WTC11 (cell line): ENCODE data around the gene BAIAP2L1. TPM values are rescaled to one million over a fixed set of nuclear protein-coding genes. Genes with fewer than 3 reads are reported as not detected.

ENCODE experiments used
- ATAC-seq: fragments of 200-7000 bp; cut with Tn5 transposase; 2 replicates; pipeline ENCODE4 v1.10.0; 2021; ENCODE audit warnings: mild to moderate bottlenecking, moderate library complexity
- CTCF ChIA-PET: fragments of 300-600 bp; sonication (Branson Sonifier 250); formaldehyde crosslinking; loops from one replicate; lab custom pipeline; 2021; ENCODE audit warnings: antibody characterized with exemption; lab: Charles Lee
- POLR2A ChIA-PET: fragments of 350-600 bp; sonication (Branson Sonifier 250); formaldehyde crosslinking; loops from one replicate; lab custom pipeline; 2021; ENCODE audit warnings: antibody characterized with exemption; lab: Charles Lee
- DNase-seq: peaks from one replicate; pipeline ENCODE4 v3.0.0; 2021; ENCODE audit warnings: low spot score
- H3K27ac Mint-ChIP-seq: 2 replicates; pipeline ENCODE4 v1.8.0; 2021; ENCODE audit warnings: mixed read lengths
- H3K27me3 Mint-ChIP-seq: 2 replicates; pipeline ENCODE4 v1.8.0; 2021; ENCODE audit warnings: low read depth, mild to moderate bottlenecking, moderate library complexity, mixed read lengths
- H3K36me3 Mint-ChIP-seq: 2 replicates; pipeline ENCODE4 v1.8.0; 2021; ENCODE audit warnings: mixed read lengths
- H3K4me1 Mint-ChIP-seq: 2 replicates; pipeline ENCODE4 v1.8.0; 2022; ENCODE audit warnings: mixed read lengths
- H3K4me3 Mint-ChIP-seq: 2 replicates; pipeline ENCODE4 v1.8.0; 2021; ENCODE audit warnings: mild to moderate bottlenecking, moderate library complexity, mixed read lengths
- H3K9me3 Mint-ChIP-seq: 2 replicates; pipeline ENCODE4 v1.8.0; 2021; ENCODE audit warnings: mixed read lengths
- CREM ChIP-seq: sonication (generic); formaldehyde crosslinking; IDR thresholded peaks from 2 replicates; pipeline ENCODE4 v1.8.1; 2022; ENCODE audit warnings: mild to moderate bottlenecking, missing genetic modification reagents, moderate library complexity
- GABPB1 ChIP-seq: sonication (generic); formaldehyde crosslinking; IDR thresholded peaks from 2 replicates; pipeline ENCODE4 v1.8.1; 2023; ENCODE audit warnings: mild to moderate bottlenecking, missing genetic modification reagents
- JAZF1 ChIP-seq: fragments of 250-450 bp; sonication (Bioruptor Pico); IDR thresholded peaks from 2 replicates; pipeline ENCODE4 v1.9.0; 2021; ENCODE audit warnings: moderate library complexity, mild to moderate bottlenecking, inconsistent platforms
- JUN ChIP-seq: sonication (generic); formaldehyde crosslinking; IDR thresholded peaks from 2 replicates; pipeline ENCODE4 v1.8.0; 2023; ENCODE audit warnings: mild to moderate bottlenecking, missing genetic modification reagents
- MAX ChIP-seq: sonication (generic); formaldehyde crosslinking; IDR thresholded peaks from 2 replicates; pipeline ENCODE4 v1.8.0; 2022; ENCODE audit warnings: mild to moderate bottlenecking, missing genetic modification reagents
- NR3C1 ChIP-seq: sonication (generic); formaldehyde crosslinking; conservative IDR thresholded peaks from 2 replicates; pipeline ENCODE4 v1.8.1; 2023; ENCODE audit warnings: low read depth, mild to moderate bottlenecking, missing genetic modification reagents
- PRDM15 ChIP-seq: sonication (generic); formaldehyde crosslinking; IDR thresholded peaks from 2 replicates; pipeline ENCODE4 v1.8.0; 2022; ENCODE audit warnings: missing genetic modification reagents
- SMAD3 ChIP-seq: sonication (generic); formaldehyde crosslinking; IDR thresholded peaks from 2 replicates; pipeline ENCODE4 v1.8.0; 2022; ENCODE audit warnings: missing genetic modification reagents, mild to moderate bottlenecking, borderline replicate concordance
- TCF7 ChIP-seq: sonication (generic); formaldehyde crosslinking; IDR thresholded peaks from 2 replicates; pipeline ENCODE4 v1.8.0; 2022; ENCODE audit warnings: mild to moderate bottlenecking, low read depth, missing genetic modification reagents, moderate library complexity
- TEAD4 ChIP-seq: sonication (generic); formaldehyde crosslinking; IDR thresholded peaks from 2 replicates; pipeline ENCODE4 v1.8.0; 2022; ENCODE audit warnings: mild to moderate bottlenecking, missing genetic modification reagents
- ZNF232 ChIP-seq: sonication (generic); formaldehyde crosslinking; IDR thresholded peaks from 2 replicates; pipeline ENCODE4 v1.8.0; 2022; ENCODE audit warnings: mild to moderate bottlenecking, missing genetic modification reagents
- ZNF317 ChIP-seq: sonication (generic); formaldehyde crosslinking; IDR thresholded peaks from 2 replicates; pipeline ENCODE4 v1.8.1; 2023; ENCODE audit warnings: low read depth, mild to moderate bottlenecking, moderate library complexity, missing genetic modification reagents, borderline replicate concordance
- total RNA-seq: library from RNA; stranded (reverse); gene quantifications from 3 replicates; pipeline ENCODE4 v1.2.3, GENCODE V29; 2021
- TF ChIP-seq, protein P1 (sequence below): sonication (generic); formaldehyde crosslinking; IDR thresholded peaks from 2 replicates; pipeline ENCODE4 v1.8.1; 2022; ENCODE audit warnings: mild to moderate bottlenecking, moderate library complexity, missing genetic modification reagents
- TF ChIP-seq, protein P2 (sequence below): fragments of 250-450 bp; sonication (Bioruptor Pico); IDR thresholded peaks from 2 replicates; pipeline ENCODE4 v2.1.2; 2022; ENCODE audit warnings: mild to moderate bottlenecking, moderate library complexity
- TF ChIP-seq, protein P3 (sequence below): sonication (generic); formaldehyde crosslinking; IDR thresholded peaks from 2 replicates; pipeline ENCODE4 v1.8.0; 2023; ENCODE audit warnings: missing genetic modification reagents
- TF ChIP-seq, protein P4 (sequence below): sonication (generic); formaldehyde crosslinking; IDR thresholded peaks from 2 replicates; pipeline ENCODE4 v1.8.1; 2023; ENCODE audit warnings: mild to moderate bottlenecking, moderate library complexity, missing genetic modification reagents
- TF ChIP-seq, protein P5 (sequence below): sonication (generic); formaldehyde crosslinking; IDR thresholded peaks from 2 replicates; pipeline ENCODE4 v1.8.0; 2022; ENCODE audit warnings: mild to moderate bottlenecking, missing genetic modification reagents
- TF ChIP-seq, protein P6 (sequence below): sonication (generic); formaldehyde crosslinking; IDR thresholded peaks from 2 replicates; pipeline ENCODE4 v1.8.1; 2023; ENCODE audit warnings: mild to moderate bottlenecking, missing genetic modification reagents, moderate library complexity
- TF ChIP-seq, protein P7 (sequence below): sonication (generic); formaldehyde crosslinking; IDR thresholded peaks from 2 replicates; pipeline ENCODE4 v1.8.1; 2022; ENCODE audit warnings: mild to moderate bottlenecking, missing genetic modification reagents, moderate library complexity, borderline replicate concordance
- TF ChIP-seq, protein P8 (sequence below): fragments of 250-450 bp; sonication (Bioruptor Pico); conservative IDR thresholded peaks from 2 replicates; pipeline ENCODE4 v1.9.0; 2021; ENCODE audit warnings: mild to moderate bottlenecking

Gene BAIAP2L1
- total RNA-seq, 1 experiment from 2014 or later, result 37.5 TPM

- TF ChIP-seq PRDM15 (CRISPR knock-in tag), result no peak
Observed at GRCh38 chr7:98338441-98338840, 62.4 kb downstream of the BAIAP2L1 start (continued).

DNA sequence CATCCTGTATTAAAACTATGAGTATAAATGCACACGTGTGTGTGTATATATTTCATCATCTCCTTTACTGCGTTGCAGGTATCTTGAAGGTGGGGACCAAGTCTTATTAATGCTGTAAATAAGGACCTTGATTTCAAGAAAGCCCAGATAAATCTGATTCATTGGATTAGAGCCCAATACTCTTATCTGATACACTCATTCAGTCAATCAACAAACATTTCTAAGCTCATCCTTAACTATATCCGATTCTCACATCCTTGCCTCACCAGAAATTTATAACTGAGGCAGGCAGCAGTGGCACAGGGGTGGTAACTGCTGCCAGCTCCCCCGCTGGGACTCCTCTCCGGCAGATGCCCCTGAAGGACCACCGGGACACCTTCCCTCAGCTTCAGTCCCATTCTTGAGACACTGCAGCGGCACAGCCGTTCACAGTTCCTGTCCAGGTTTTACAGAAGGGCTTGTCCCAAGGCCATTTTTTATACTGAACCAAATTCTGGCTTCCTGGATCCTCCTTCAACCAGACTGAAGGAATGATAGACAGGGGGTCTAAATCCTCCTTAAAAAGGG, 65.4 kb downstream of the BAIAP2L1 start:
- POLR2A ChIA-PET, result no interaction called here
- DNase-seq (no peak), ATAC-seq (no peak)
- Mint-ChIP-seq H3K4me1 (no peaks in the 10 kb centered on the region), H3K36me3 (peaks cover 26% of the 10 kb centered on the region), H3K4me3 (no peak overlapping the region), H3K27ac (peak overlapping the region; percentile 19; the same call in 1 of the 2 replicates), H3K27me3 (no peaks in the 10 kb centered on the region), H3K9me3 (peaks cover 24% of the 10 kb centered on the region)
- CTCF ChIA-PET, result interaction anchor here (1.3 kb wide), 1 partner anchor 12 kb away, joined by 3 read pairs; no protein-coding TSS in a partner anchor
- TF ChIP-seq, protein P1, sequence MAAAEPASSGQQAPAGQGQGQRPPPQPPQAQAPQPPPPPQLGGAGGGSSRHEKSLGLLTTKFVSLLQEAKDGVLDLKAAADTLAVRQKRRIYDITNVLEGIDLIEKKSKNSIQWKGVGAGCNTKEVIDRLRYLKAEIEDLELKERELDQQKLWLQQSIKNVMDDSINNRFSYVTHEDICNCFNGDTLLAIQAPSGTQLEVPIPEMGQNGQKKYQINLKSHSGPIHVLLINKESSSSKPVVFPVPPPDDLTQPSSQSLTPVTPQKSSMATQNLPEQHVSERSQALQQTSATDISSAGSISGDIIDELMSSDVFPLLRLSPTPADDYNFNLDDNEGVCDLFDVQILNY (CRISPR knock-in tag), result no peak
- TF ChIP-seq SMAD3 (CRISPR knock-in tag) (no peak), ZNF317 (CRISPR knock-in tag) (no peak), JAZF1 (no peak), GABPB1 (CRISPR knock-in tag) (no peak), TCF7 (CRISPR knock-in tag) (no peak), TEAD4 (CRISPR knock-in tag) (no peak), NR3C1 (CRISPR knock-in tag) (no peak), JUN (CRISPR knock-in tag) (no peak), MAX (no peak), CREM (CRISPR knock-in tag) (no peak), ZNF232 (no peak)
- TF ChIP-seq, protein P2, sequence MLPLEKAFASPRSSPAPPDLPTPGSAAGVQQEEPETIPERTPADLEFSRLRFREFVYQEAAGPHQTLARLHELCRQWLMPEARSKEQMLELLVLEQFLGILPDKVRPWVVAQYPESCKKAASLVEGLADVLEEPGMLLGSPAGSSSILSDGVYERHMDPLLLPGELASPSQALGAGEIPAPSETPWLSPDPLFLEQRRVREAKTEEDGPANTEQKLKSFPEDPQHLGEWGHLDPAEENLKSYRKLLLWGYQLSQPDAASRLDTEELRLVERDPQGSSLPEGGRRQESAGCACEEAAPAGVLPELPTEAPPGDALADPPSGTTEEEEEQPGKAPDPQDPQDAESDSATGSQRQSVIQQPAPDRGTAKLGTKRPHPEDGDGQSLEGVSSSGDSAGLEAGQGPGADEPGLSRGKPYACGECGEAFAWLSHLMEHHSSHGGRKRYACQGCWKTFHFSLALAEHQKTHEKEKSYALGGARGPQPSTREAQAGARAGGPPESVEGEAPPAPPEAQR, result no peak
- TF ChIP-seq, protein P3, sequence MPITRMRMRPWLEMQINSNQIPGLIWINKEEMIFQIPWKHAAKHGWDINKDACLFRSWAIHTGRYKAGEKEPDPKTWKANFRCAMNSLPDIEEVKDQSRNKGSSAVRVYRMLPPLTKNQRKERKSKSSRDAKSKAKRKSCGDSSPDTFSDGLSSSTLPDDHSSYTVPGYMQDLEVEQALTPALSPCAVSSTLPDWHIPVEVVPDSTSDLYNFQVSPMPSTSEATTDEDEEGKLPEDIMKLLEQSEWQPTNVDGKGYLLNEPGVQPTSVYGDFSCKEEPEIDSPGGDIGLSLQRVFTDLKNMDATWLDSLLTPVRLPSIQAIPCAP (CRISPR knock-in tag), result no peak
- TF ChIP-seq, protein P4, sequence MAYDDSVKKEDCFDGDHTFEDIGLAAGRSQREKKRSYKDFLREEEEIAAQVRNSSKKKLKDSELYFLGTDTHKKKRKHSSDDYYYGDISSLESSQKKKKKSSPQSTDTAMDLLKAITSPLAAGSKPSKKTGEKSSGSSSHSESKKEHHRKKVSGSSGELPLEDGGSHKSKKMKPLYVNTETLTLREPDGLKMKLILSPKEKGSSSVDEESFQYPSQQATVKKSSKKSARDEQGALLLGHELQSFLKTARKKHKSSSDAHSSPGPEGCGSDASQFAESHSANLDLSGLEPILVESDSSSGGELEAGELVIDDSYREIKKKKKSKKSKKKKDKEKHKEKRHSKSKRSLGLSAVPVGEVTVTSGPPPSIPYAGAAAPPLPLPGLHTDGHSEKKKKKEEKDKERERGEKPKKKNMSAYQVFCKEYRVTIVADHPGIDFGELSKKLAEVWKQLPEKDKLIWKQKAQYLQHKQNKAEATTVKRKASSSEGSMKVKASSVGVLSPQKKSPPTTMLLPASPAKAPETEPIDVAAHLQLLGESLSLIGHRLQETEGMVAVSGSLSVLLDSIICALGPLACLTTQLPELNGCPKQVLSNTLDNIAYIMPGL (CRISPR knock-in tag), result no peak
- TF ChIP-seq, protein P5, sequence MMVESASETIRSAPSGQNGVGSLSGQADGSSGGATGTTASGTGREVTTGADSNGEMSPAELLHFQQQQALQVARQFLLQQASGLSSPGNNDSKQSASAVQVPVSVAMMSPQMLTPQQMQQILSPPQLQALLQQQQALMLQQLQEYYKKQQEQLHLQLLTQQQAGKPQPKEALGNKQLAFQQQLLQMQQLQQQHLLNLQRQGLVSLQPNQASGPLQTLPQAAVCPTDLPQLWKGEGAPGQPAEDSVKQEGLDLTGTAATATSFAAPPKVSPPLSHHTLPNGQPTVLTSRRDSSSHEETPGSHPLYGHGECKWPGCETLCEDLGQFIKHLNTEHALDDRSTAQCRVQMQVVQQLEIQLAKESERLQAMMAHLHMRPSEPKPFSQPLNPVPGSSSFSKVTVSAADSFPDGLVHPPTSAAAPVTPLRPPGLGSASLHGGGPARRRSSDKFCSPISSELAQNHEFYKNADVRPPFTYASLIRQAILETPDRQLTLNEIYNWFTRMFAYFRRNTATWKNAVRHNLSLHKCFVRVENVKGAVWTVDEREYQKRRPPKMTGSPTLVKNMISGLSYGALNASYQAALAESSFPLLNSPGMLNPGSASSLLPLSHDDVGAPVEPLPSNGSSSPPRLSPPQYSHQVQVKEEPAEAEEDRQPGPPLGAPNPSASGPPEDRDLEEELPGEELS (CRISPR knock-in tag), result no peak
- TF ChIP-seq, protein P6, sequence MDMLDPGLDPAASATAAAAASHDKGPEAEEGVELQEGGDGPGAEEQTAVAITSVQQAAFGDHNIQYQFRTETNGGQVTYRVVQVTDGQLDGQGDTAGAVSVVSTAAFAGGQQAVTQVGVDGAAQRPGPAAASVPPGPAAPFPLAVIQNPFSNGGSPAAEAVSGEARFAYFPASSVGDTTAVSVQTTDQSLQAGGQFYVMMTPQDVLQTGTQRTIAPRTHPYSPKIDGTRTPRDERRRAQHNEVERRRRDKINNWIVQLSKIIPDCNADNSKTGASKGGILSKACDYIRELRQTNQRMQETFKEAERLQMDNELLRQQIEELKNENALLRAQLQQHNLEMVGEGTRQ (CRISPR knock-in tag), result no peak
- TF ChIP-seq, protein P7, sequence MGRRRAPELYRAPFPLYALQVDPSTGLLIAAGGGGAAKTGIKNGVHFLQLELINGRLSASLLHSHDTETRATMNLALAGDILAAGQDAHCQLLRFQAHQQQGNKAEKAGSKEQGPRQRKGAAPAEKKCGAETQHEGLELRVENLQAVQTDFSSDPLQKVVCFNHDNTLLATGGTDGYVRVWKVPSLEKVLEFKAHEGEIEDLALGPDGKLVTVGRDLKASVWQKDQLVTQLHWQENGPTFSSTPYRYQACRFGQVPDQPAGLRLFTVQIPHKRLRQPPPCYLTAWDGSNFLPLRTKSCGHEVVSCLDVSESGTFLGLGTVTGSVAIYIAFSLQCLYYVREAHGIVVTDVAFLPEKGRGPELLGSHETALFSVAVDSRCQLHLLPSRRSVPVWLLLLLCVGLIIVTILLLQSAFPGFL (CRISPR knock-in tag), result no peak
- TF ChIP-seq, protein P8, sequence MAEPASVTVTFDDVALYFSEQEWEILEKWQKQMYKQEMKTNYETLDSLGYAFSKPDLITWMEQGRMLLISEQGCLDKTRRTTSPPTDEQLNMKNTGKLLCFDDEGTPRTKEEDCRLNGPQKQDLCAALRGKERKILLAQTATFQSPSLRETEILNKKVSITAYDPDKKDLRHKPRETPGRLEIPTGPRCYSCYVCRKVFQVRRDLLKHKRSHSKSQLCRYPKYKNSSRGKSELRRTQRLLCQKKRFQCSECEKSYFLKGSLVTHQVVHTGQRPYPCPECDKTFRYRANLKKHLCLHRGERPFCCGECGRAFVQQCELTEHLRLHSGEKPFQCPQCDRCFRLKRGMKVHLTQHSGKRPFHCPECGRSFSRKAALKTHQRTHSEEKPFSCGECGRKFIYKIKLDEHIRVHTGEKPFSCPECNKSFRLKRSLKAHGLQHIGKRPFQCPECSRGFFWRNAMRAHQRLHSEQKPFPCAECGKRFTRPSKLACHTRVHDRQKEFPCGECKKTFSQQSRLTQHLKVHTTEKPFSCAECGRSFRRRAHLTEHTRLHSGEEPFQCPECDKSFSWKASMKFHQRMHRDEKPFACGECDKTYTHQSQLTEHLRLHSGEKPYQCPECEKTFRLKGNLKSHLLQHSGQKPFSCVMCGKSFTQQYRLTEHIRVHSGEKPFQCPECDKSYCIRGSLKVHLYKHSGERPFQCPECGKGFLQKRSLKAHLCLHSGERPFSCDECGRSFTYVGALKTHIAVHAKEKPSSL (CRISPR knock-in tag), result no peak
